Endothelial cell of umbilical vein (primary cell): ENCODE results near the gene STAG1. TPM values are rescaled to one million over a fixed set of nuclear protein-coding genes. Genes with fewer than 3 reads are reported as not detected.

Experiments
- BruUV-seq: library from RNA; stranded (reverse); fragments of 400-500 nt; replicated peaks from 2 replicates; lab custom pipeline; 2021; lab: Mats Ljungman, UMichigan
- CTCF ChIA-PET: fragments of 300-600, 350-600 bp; sonication (Branson Sonifier 250); formaldehyde crosslinking; loops from one replicate; lab custom pipeline; 2021; ENCODE audit warnings: antibody characterized with exemption, inconsistent platforms; lab: Charles Lee
- POLR2A ChIA-PET: fragments of 300-600, 350-600 bp; sonication (Branson Sonifier 250); formaldehyde crosslinking; loops from one replicate; lab custom pipeline; 2021; ENCODE audit warnings: antibody characterized with exemption, inconsistent platforms; lab: Charles Lee
- DNase-seq: peaks from one replicate; pipeline ENCODE4 v3.0.0-alpha.2; 2011; ENCODE audit warnings: low read depth, low spot score
- FAIRE-seq: peaks from 2 replicates; lab custom pipeline; 2011; peaks lifted over from hg19 to GRCh38; lab: Jason Lieb, UNC
- H2AFZ ChIP-seq: 2 replicates; pipeline ENCODE4 v1.6.0; 2012; ENCODE audit warnings: low read depth, low read length, control low read depth, inconsistent platforms
- H3K27ac ChIP-seq: 2 replicates; pipeline ENCODE4 v1.5.1; 2011; ENCODE audit warnings: low read depth, mild to moderate bottlenecking, control low read depth, low read length, moderate library complexity; ENCODE audit not compliant: insufficient read depth
- H3K27me3 ChIP-seq, 2 experiments: 2 replicates each; pipeline versions ENCODE4 v1.6.0 to v1.6.1; 2011; ENCODE audit warnings: low read length in 2 of 2, mixed read lengths in 1 of 2; ENCODE audit not compliant: control insufficient read depth in 2 of 2, insufficient read depth in 2 of 2
- H3K36me3 ChIP-seq, 2 experiments: 2 replicates in 1 of 2; 3 replicates in 1 of 2; pipeline ENCODE4 v1.5.1; 2011; ENCODE audit warnings: low read length in 2 of 2, mild to moderate bottlenecking in 1 of 2, moderate library complexity in 1 of 2; ENCODE audit not compliant: control insufficient read depth in 2 of 2, insufficient read depth in 2 of 2; ENCODE audit errors: extremely low read depth in 1 of 2
- H3K4me1 ChIP-seq: 3 replicates; pipeline ENCODE4 v1.5.1; 2011; ENCODE audit warnings: mild to moderate bottlenecking, low read length; ENCODE audit not compliant: control insufficient read depth, insufficient read depth; ENCODE audit errors: extremely low read depth
- H3K4me2 ChIP-seq: 2 replicates; pipeline ENCODE4 v1.6.1; 2011; ENCODE audit warnings: low read length, control low read depth, mixed read lengths; ENCODE audit not compliant: insufficient read depth
- H3K4me3 ChIP-seq, 3 experiments: fragments of 200-600 bp in 1 of 3; sonication (generic), shearing (Covaris generic) in 1 of 3; replicated peaks in 1 of 3; 2 replicates each; pipeline ENCODE4 v1.5.1; 2011 to 2016; ENCODE audit warnings: control low read depth in 3 of 3, low read length in 3 of 3, mild to moderate bottlenecking in 2 of 3, inconsistent platforms in 1 of 3, low read depth in 1 of 3, moderate library complexity in 1 of 3; ENCODE audit not compliant: insufficient read depth in 1 of 3
- H3K79me2 ChIP-seq: 2 replicates; pipeline ENCODE4 v1.6.0; 2012; ENCODE audit warnings: low read length, inconsistent platforms; ENCODE audit not compliant: control insufficient read depth, insufficient read depth
- H3K9ac ChIP-seq: replicated peaks from 2 replicates; pipeline ENCODE3; 2011; ENCODE audit warnings: low read length, control low read depth; ENCODE audit not compliant: insufficient read depth; ENCODE audit errors: extremely low read depth
- H3K9me1 ChIP-seq: replicated peaks from 3 replicates; pipeline ENCODE4 v1.6.0; 2011; ENCODE audit warnings: mild to moderate bottlenecking, low read length; ENCODE audit not compliant: control insufficient read depth, insufficient read depth; ENCODE audit errors: extremely low read depth
- H3K9me3 ChIP-seq: replicated peaks from 2 replicates; pipeline ENCODE4 v1.5.1; 2012; ENCODE audit warnings: low read length, inconsistent platforms; ENCODE audit not compliant: control insufficient read depth, insufficient read depth
- H4K20me1 ChIP-seq: replicated peaks from 2 replicates; pipeline ENCODE3; 2011; ENCODE audit warnings: mild to moderate bottlenecking, low read length; ENCODE audit not compliant: control insufficient read depth, insufficient read depth; ENCODE audit errors: extremely low read depth
- CTCF ChIP-seq, 2 donors: IDR thresholded peaks; 1 replicate in 1 of 2; 2 replicates in 1 of 2; pipeline ENCODE4 v1.5.1; 2011; ENCODE audit warnings: low read length in 2 of 2, mild to moderate bottlenecking in 2 of 2, moderate library complexity in 2 of 2, control low read depth in 1 of 2, inconsistent platforms in 1 of 2, low read depth in 1 of 2; ENCODE audit not compliant: insufficient read depth in 1 of 2; ENCODE audit errors: extremely low read depth in 1 of 2
- EZH2 ChIP-seq: IDR thresholded peaks from 2 replicates; pipeline ENCODE4 v1.6.1; 2012; ENCODE audit warnings: borderline replicate concordance, low read depth, mild to moderate bottlenecking, moderate library complexity, low read length, inconsistent platforms; ENCODE audit not compliant: severe bottlenecking
- FOS ChIP-seq: IDR thresholded peaks from 2 replicates; pipeline ENCODE4 v1.6.1; 2011; ENCODE audit warnings: mild to moderate bottlenecking, low read length, moderate library complexity, borderline replicate concordance; ENCODE audit not compliant: insufficient read depth
- GATA2 ChIP-seq: IDR thresholded peaks from 2 replicates; pipeline ENCODE4 v1.7.0; 2011; ENCODE audit warnings: low read depth, mild to moderate bottlenecking, moderate library complexity, mixed read lengths, low read length; ENCODE audit not compliant: insufficient read length, insufficient read depth
- JUN ChIP-seq: IDR thresholded peaks from 2 replicates; pipeline ENCODE4 v1.6.1; 2011; ENCODE audit warnings: borderline replicate concordance, low read depth; ENCODE audit not compliant: insufficient read length, insufficient read depth
- MAX ChIP-seq: IDR thresholded peaks from 2 replicates; pipeline ENCODE4 v1.6.1; 2011; ENCODE audit not compliant: insufficient read depth, insufficient read length
- POLR2A ChIP-seq: IDR thresholded peaks from 2 replicates; pipeline ENCODE4 v1.6.1; 2012; ENCODE audit warnings: low read depth, mild to moderate bottlenecking, control low read depth, low read length
- POLR2AphosphoS5 ChIP-seq: IDR thresholded peaks from 2 replicates; pipeline ENCODE4 v1.6.1; 2012; ENCODE audit warnings: low read depth, mild to moderate bottlenecking, control low read depth, low read length, moderate library complexity; ENCODE audit not compliant: insufficient read depth
- dilution Hi-C: fragments of 300-500 bp; cut with MboI; formaldehyde crosslinking; loops from one replicate; pipeline ENCODE4 v1.15.0; 2019; ENCODE audit warnings: low sequenced_read_pairs; ENCODE audit not compliant: extremely low pct_ligation_motif_present
- intact Hi-C: fragments of 100-400 bp; cut with micrococcal nuclease; formaldehyde crosslinking; loops from one replicate; pipeline ENCODE4 v1.10.0; 2022
- polyA plus RNA-seq, 4 experiments: library from polyadenylated mRNA; depleted of rRNA in 3 of 4; stranded (reverse) in 3 of 4; unstranded in 1 of 4; fragments of >200 nt; gene quantifications; 2 replicates each; pipeline versions ENCODE4 v1.2.1 to v1.2.3, GENCODE V29; 2011 to 2012; ENCODE audit warnings: missing spikeins in 1 of 4
- total RNA-seq: library from RNA; stranded (reverse); gene quantifications from 2 replicates; pipeline ENCODE4 v1.2.3, GENCODE V29; 2021

Gene STAG1
- total and polyA plus RNA-seq, 2 donors (not counting 3 experiments of a cell fraction or from before 2014, with no cell fraction given) = 7.4 to 42.1 TPM

- BruUV-seq = no TSS peak
- ChIA-PET POLR2A (no interaction called here), CTCF (no interaction called here)
- H3K9ac ChIP-seq = no peak overlapping the region
- H3K9me1 ChIP-seq = no peaks in the 10 kb centered on the region
- H4K20me1 ChIP-seq = no peaks in the 10 kb centered on the region
- no peak overlapping the region for H3K4me3 ChIP-seq
- intact Hi-C loops (loop anchor here (5.0 kb wide), 1 partner anchor 254 kb away; no protein-coding TSS in a partner anchor), dilution Hi-C loops (no loop called here)
- no peaks in the 10 kb centered on the region for H3K27me3 ChIP-seq
- no peak overlapping the region for H2AFZ ChIP-seq
- no peaks in the 10 kb centered on the region for H3K9me3 ChIP-seq
- no peaks in the 10 kb centered on the region for H3K4me1 ChIP-seq
- no peak overlapping the region for H3K4me2 ChIP-seq
- TF ChIP-seq CTCF (IDR thresholded peaks at IDR 0.05; ENCODE audit: extremely low read depth in 1 of 2, insufficient read depth in 1 of 2, low read depth in 1 of 2, low read length in 2 of 2) (no peak), EZH2 (no peak), GATA2 (no peak), POLR2AphosphoS5 (no peak), POLR2A (no peak), JUN (no peak), MAX (no peak), FOS (no peak)
- H3K36me3 ChIP-seq = peaks cover 5 to 13% of the 10 kb centered on the region in 2 experiments
- FAIRE-seq (no peak), DNase-seq (no peak)
- no peak overlapping the region for H3K27ac ChIP-seq
- no peaks in the 10 kb centered on the region for H3K79me2 ChIP-seq
Measured at GRCh38 chr3:136330900-136331299, 421.3 kb downstream of the STAG1 start.
